Tibial nerve (tissue), 4 donors: Measurements from ENCODE around the gene CHURC1. TPM values are rescaled to one million over a fixed set of nuclear protein-coding genes. Genes with fewer than 3 reads are reported as not detected.

Experiments used
- DNase-seq, 2 donors: peaks; one replicate each; pipeline ENCODE4 v3.0.0-alpha.2; 2019; ENCODE audit warnings: low spot score in 2 of 2
- H3K27ac ChIP-seq, 4 donors: fragments of 200-600 bp; sonication (generic) in 3 of 4; one replicate each; pipeline ENCODE4 v1.5.1; 2017 to 2019; ENCODE audit warnings: mild to moderate bottlenecking in 1 of 4
- H3K27me3 ChIP-seq, 2 donors: fragments of 200-600 bp; sonication (generic) in 1 of 2; one replicate each; pipeline versions ENCODE4 v1.5.1 to v1.6.0; 2017 to 2019
- H3K36me3 ChIP-seq, 3 donors: fragments of 200-600 bp; sonication (generic); one replicate each; pipeline ENCODE4 v1.5.1; 2018 to 2019
- H3K4me1 ChIP-seq, 4 donors: fragments of 200-600 bp; sonication (generic) in 3 of 4; one replicate each; pipeline ENCODE4 v1.5.1; 2017 to 2019
- H3K4me3 ChIP-seq, 4 donors: fragments of 200-600 bp; sonication (generic) in 3 of 4; one replicate each; pipeline ENCODE4 v1.5.1; 2017 to 2019; ENCODE audit warnings: mild to moderate bottlenecking in 1 of 4, moderate library complexity in 1 of 4
- H3K9me3 ChIP-seq, 4 donors: fragments of 200-600 bp; sonication (generic) in 3 of 4; one replicate each; pipeline ENCODE4 v1.5.1; 2017 to 2019
- CTCF ChIP-seq, 5 experiments: fragments of 200-600 bp in 3 of 5; fragments of 450-650 bp in 2 of 5; sonication (generic) in 3 of 5; IDR thresholded peaks; one replicate each; pipeline ENCODE4 v1.5.1; 2016 to 2019; ENCODE audit warnings: antibody characterized with exemption in 5 of 5, mild to moderate bottlenecking in 3 of 5, moderate library complexity in 2 of 5
- EP300 ChIP-seq, 2 donors: sonication (generic); formaldehyde crosslinking; IDR thresholded peaks; one replicate each; pipeline ENCODE4 v1.6.1; 2017; ENCODE audit warnings: antibody characterized with exemption in 2 of 2, mild to moderate bottlenecking in 1 of 2
- POLR2A ChIP-seq, 2 donors: fragments of 450-650 bp; IDR thresholded peaks; one replicate each; pipeline ENCODE4 v1.6.1; 2017; ENCODE audit warnings: antibody characterized with exemption in 2 of 2, mild to moderate bottlenecking in 2 of 2, moderate library complexity in 2 of 2
- WGBS, 2 donors: methylation state at CpG; one replicate each; pipeline ENCODE4 v1.1.5; 2018; 5-methylcytosine and 5-hydroxymethylcytosine counted together
- total RNA-seq, 4 donors: library from RNA; depleted of rRNA; stranded (reverse); fragments of >200 nt; gene quantifications; one replicate each; pipeline ENCODE4 v1.1.0, GENCODE V29; 2016

The CHURC1 gene
- total RNA-seq, 4 donors from 2014 or later = 75.0 to 131 (median 89.1) TPM

GRCh38 chr14:64971943-64972791 is 57.9 kb downstream of the CHURC1 start, which contains the start of gene RAB15:
RAB15 (minus strand) TSS chr14:64972336; CDS start chr14:64972076, 260 bp downstream.
- Histone ChIP-seq H3K4me1 (peaks cover 0 to 20% (median 10%) of the 10 kb centered on the region in 4 donors), H3K36me3 (no peaks in the 10 kb centered on the region), H3K4me3 (peak within 1 kb of the TSS; percentile 46 to 77 (median 60)), H3K27ac (peak within 1 kb of the TSS in 2 of 4 donors; percentile 59 to 62), H3K9me3 (no peaks in the 10 kb centered on the region), H3K27me3 (peaks cover 0 to 12% of the 10 kb centered on the region in 2 donors)
- no peak for DNase-seq
- TF ChIP-seq CTCF (IDR thresholded peaks at IDR 0.05) = no peak
- no peak for TF ChIP-seq EP300 (IDR thresholded peaks at IDR 0.05)
- TF ChIP-seq POLR2A (IDR thresholded peaks at IDR 0.05) = no peak
- whole genome bisulfite sequencing, 2 donors = 0 to 2% methylated on average over 21 to 32 of the region's 96 CpGs

GRCh38 chr14:64973026-64973442 is 58.8 kb downstream of the CHURC1 start:
- H3K9me3 ChIP-seq = no peaks in the 10 kb centered on the region
- H3K27ac ChIP-seq = no peak overlapping the region
- 65 to 77% methylated on average over 8 of the region's 8 CpGs for WGBS, 2 donors
- H3K4me3 ChIP-seq = peak overlapping the region in 1 of 4 donors; percentile 53
- no peaks in the 10 kb centered on the region for H3K36me3 ChIP-seq
- peaks cover 0 to 12% of the 10 kb centered on the region in 2 donors for H3K27me3 ChIP-seq
- TF ChIP-seq EP300 (IDR thresholded peaks at IDR 0.05) (no peak), CTCF (IDR thresholded peaks at IDR 0.05) (no peak), POLR2A (IDR thresholded peaks at IDR 0.05) (no peak)
- no peak for DNase-seq
- H3K4me1 ChIP-seq = peaks cover 0 to 20% (median 10%) of the 10 kb centered on the region in 4 donors

GRCh38 chr14:64973826-64974225 is 59.6 kb downstream of the CHURC1 start:
- Histone ChIP-seq H3K9me3 (no peaks in the 10 kb centered on the region), H3K4me1 (peaks cover 0 to 20% (median 10%) of the 10 kb centered on the region in 4 donors), H3K27ac (no peak overlapping the region), H3K27me3 (peaks cover 0 to 12% of the 10 kb centered on the region in 2 donors), H3K4me3 (no peak overlapping the region), H3K36me3 (no peaks in the 10 kb centered on the region)
- TF ChIP-seq POLR2A (IDR thresholded peaks at IDR 0.05) = no peak
- no peak for TF ChIP-seq CTCF (IDR thresholded peaks at IDR 0.05)
- TF ChIP-seq EP300 (IDR thresholded peaks at IDR 0.05) = no peak
- DNase-seq = no peak
- WGBS, 2 donors = 91 to 93% methylated on average over 9 of the region's 9 CpGs

GRCh38 chr14:64974563-64974962 is 60.3 kb downstream of the CHURC1 start:
- Histone ChIP-seq H3K4me1 (peaks cover 0 to 20% (median 10%) of the 10 kb centered on the region in 4 donors), H3K9me3 (no peaks in the 10 kb centered on the region), H3K4me3 (no peak overlapping the region), H3K27ac (no peak overlapping the region), H3K36me3 (no peaks in the 10 kb centered on the region), H3K27me3 (peaks cover 0 to 12% of the 10 kb centered on the region in 2 donors)
- WGBS, 2 donors = 51% methylated on average over 8 of the region's 8 CpGs
- DNase-seq = no peak
- TF ChIP-seq EP300 (IDR thresholded peaks at IDR 0.05) (no peak), POLR2A (IDR thresholded peaks at IDR 0.05) (no peak), CTCF (IDR thresholded peaks at IDR 0.05) (no peak)
